Type B pancreatic cell (in vitro differentiated cells): ENCODE data around the gene SGMS1. TPM values are rescaled to one million over a fixed set of nuclear protein-coding genes. Genes with fewer than 3 reads are reported as not detected.

Experiments
- DNase-seq: peaks from one replicate; pipeline ENCODE4 v3.0.0; 2021; ENCODE audit warnings: mixed read lengths; ENCODE audit not compliant: unreplicated experiment; ENCODE audit errors: extremely low spot score
- H3K27ac Mint-ChIP-seq: 2 replicates; pipeline ENCODE4 v1.8.0; 2021; ENCODE audit warnings: mild to moderate bottlenecking, mixed read lengths
- H3K27me3 Mint-ChIP-seq: 2 replicates; pipeline ENCODE4 v1.8.0; 2021; ENCODE audit warnings: mixed read lengths
- H3K36me3 Mint-ChIP-seq: 2 replicates; pipeline ENCODE4 v1.8.0; 2021; ENCODE audit warnings: mixed read lengths
- H3K4me1 Mint-ChIP-seq: one replicate; pipeline ENCODE4 v1.8.0; 2021; ENCODE audit warnings: mixed read lengths; ENCODE audit not compliant: unreplicated experiment
- H3K4me3 Mint-ChIP-seq: 2 replicates; pipeline ENCODE4 v1.8.0; 2021; ENCODE audit warnings: mild to moderate bottlenecking, mixed read lengths
- H3K9me3 Mint-ChIP-seq: 2 replicates; pipeline ENCODE4 v1.8.0; 2021; ENCODE audit warnings: mixed read lengths
- total RNA-seq: library from RNA; stranded (reverse); gene quantifications from 2 replicates; pipeline ENCODE4 v1.2.1, GENCODE V29; 2021; ENCODE audit warnings: low replicate concordance
- TF ChIP-seq, protein P1 (sequence below): fragments of 200-600 bp; sonication (generic); conservative IDR thresholded peaks from 2 replicates; pipeline ENCODE4 v1.5.0; 2021; ENCODE audit warnings: antibody characterized with exemption, mild to moderate bottlenecking

Gene SGMS1
- total RNA-seq, 1 donor from 2014 or later = 15.1 TPM

DNA sequence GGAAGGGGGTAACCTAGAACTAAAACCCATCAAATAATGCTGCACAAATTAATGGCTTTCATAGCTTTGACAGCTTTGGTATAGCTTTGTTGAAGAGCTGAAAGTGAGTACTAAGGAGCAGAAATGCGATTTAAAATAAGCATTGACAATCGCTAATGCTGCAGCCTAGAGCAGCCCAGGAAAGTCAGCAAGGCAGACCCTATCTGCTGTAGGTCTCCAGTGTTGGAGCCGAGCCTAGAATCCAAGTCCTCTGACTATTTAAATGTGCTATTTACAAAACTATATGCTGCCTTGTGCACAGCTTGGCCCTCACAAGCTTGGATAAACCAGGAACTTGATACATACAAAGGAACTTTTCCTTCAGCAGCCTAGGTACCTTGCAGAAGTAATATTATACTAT is 307.6 kb downstream of the SGMS1 start:
- TF ChIP-seq, protein P1, sequence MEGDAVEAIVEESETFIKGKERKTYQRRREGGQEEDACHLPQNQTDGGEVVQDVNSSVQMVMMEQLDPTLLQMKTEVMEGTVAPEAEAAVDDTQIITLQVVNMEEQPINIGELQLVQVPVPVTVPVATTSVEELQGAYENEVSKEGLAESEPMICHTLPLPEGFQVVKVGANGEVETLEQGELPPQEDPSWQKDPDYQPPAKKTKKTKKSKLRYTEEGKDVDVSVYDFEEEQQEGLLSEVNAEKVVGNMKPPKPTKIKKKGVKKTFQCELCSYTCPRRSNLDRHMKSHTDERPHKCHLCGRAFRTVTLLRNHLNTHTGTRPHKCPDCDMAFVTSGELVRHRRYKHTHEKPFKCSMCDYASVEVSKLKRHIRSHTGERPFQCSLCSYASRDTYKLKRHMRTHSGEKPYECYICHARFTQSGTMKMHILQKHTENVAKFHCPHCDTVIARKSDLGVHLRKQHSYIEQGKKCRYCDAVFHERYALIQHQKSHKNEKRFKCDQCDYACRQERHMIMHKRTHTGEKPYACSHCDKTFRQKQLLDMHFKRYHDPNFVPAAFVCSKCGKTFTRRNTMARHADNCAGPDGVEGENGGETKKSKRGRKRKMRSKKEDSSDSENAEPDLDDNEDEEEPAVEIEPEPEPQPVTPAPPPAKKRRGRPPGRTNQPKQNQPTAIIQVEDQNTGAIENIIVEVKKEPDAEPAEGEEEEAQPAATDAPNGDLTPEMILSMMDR = no peak
- Mint-ChIP-seq H3K27me3 (no peaks in the 10 kb centered on the region), H3K4me3 (no peak overlapping the region), H3K9me3 (no peaks in the 10 kb centered on the region), H3K27ac (no peak overlapping the region), H3K4me1 (no peaks in the 10 kb centered on the region), H3K36me3 (peaks cover 4% of the 10 kb centered on the region)
- no peak for DNase-seq

DNA sequence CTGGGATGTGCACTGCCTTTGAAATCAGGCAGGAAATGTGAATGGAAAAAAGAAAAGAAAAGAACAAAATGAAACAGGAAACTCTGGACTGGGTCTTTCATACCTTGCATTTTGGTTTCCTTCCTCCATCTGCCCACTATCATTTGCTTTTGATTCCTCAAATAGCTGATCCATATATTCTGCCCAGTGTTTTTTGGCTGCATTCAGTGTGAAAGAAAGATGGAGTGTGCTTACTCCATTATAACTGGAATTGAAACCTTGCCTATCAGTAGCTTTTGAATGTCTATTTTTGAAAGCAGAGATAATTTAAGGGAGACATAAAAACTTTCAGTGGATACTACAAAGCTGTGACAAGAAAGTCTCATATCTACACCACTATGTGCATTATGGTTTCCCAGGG is 308.3 kb downstream of the SGMS1 start:
- Mint-ChIP-seq H3K4me1 (no peaks in the 10 kb centered on the region), H3K9me3 (no peaks in the 10 kb centered on the region), H3K27ac (no peak overlapping the region), H3K4me3 (no peak overlapping the region), H3K27me3 (no peaks in the 10 kb centered on the region), H3K36me3 (peaks cover 7% of the 10 kb centered on the region)
- TF ChIP-seq, protein P1 = no peak
- DNase-seq = no peak

DNA sequence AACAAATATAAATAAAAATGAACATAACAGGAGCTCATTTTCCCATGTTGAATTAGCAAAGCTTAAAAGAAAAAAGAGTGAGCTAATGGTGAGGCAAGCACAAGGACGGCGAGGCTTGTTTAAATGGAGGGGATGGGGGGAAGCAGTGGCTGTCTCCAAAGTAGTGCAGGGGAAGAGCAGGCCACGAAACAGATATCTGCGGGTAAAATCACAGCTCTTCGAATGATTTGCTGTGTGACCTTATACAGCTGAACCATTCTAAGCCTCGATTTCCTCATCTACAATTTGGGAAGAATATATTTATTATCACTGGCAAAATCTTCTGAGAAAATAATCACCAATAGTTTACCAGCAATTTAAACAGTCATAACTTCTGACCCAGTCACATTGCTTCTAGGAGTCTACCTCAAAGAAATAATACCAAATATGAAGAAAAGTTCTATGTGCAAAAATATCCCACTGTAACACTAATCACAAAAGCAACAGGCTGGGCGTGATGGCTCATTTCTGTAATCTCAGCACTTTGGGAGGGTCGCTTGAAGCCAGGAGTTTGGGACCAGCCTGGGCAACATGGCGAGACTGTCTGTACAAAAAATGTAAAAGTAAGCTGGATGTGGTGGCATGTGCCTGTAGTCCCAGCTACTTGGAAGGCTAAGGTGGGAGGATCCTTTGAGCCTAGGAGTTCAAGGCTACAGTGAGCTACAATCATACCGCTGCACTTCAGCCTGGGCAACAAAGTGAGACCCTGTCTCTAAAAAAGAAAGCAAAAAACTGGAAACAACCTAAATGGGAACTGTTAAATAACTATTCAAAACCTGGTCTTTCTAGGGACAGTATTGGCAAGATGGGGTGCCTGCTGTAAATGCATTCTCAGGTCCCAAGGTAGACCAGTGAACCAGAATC is 309.3 kb downstream of the SGMS1 start:
- Mint-ChIP-seq H3K27me3 (no peaks in the 10 kb centered on the region), H3K27ac (no peak overlapping the region), H3K36me3 (peaks cover 13% of the 10 kb centered on the region), H3K9me3 (no peaks in the 10 kb centered on the region), H3K4me3 (no peak overlapping the region), H3K4me1 (no peaks in the 10 kb centered on the region)
- DNase-seq = no peak
- TF ChIP-seq, protein P1 = no peak

DNA sequence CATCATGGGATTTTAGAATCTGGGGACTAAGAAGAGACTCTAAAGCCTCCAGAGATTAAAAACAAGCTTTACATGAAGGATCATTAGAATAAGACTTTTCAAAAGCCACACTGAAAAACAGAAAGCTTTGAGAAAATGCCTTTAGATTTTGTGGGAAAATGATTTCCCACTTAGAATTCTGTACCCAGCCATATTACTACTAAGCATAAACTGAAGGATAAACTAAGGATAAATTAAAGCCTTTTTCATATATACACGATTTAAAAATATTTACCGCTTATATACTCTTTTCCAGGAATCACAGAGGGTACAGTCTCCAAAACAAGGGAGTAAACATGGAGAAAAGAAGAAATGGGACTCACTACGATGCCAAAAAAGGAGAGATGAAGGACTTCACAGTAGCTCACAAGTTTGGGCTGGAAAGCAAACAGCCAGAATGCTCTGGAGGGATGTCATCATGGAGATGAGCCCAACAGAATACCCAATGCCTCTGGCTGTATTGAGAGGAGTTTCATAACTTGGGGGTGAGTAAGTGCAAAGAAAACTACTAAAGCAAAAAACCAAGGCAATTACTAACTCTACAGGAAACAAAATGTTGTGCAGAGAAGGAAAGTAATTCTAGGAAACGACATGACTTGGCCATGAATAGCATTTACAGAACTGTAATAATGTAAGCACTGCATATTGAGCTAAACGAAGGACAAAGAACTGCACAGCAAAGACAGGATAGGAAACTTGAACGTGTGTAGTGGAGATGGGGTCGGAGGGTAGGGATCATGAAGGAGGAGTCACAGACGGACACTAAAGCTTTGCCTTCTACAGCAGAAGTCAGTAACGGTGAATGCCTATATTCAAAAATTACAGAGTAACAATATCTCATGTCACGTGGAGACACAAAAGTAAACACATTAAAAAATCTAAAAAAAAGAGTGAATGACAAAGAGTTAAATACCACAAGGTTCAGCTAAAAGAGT is 311.0 kb downstream of the SGMS1 start:
- Mint-ChIP-seq H3K36me3 (peaks cover 13% of the 10 kb centered on the region), H3K27ac (no peak overlapping the region), H3K4me1 (no peaks in the 10 kb centered on the region), H3K27me3 (no peaks in the 10 kb centered on the region), H3K4me3 (no peak overlapping the region), H3K9me3 (no peaks in the 10 kb centered on the region)
- DNase-seq = no peak
- TF ChIP-seq, protein P1 = no peak

DNA sequence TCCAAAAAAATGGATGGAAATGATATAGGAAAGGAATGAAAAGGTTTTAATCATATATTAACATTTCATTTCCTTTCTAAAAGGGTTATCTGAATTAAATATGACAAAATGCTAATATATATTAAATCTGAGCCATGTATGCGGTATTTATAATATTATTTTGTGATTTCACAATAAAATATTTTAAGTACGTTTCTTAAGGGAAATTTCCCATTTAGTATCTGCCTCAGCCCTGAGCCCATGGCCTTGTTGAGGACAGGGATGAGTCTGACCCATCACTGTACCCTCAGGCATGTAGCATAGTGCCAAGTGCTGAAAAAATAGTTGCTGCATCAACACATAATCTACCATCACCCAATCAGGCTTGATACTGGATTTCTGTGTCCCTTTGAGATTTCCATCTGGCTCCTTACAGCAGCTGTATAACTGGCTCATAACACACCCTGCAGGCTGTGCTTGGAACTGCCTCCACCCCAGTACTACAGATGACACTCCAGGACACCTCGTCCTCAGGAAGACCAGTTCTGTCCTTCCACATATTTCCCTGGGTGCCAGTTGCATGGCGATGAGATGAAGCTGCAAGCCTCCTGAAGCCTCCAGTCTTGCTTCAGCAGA is 313.1 kb downstream of the SGMS1 start:
- H3K4me1 Mint-ChIP-seq = no peaks in the 10 kb centered on the region
- no peak overlapping the region for H3K27ac Mint-ChIP-seq
- no peaks in the 10 kb centered on the region for H3K27me3 Mint-ChIP-seq
- H3K4me3 Mint-ChIP-seq = no peak overlapping the region
- H3K36me3 Mint-ChIP-seq = peaks cover 17% of the 10 kb centered on the region
- no peak for DNase-seq
- TF ChIP-seq, protein P1 = peak; percentile 65
- no peaks in the 10 kb centered on the region for H3K9me3 Mint-ChIP-seq
